Neural cell (in vitro differentiated cells): ENCODE measurements around the gene ISG20. TPM values are rescaled to one million over a fixed set of nuclear protein-coding genes. Genes with fewer than 3 reads are reported as not detected.

Experiments used
- H2AFZ ChIP-seq: fragments of 200-600, 300-800 bp; sonication (generic), shearing (Covaris generic); 2 replicates; pipeline ENCODE4 v1.6.0; 2014; ENCODE audit warnings: low read depth, mild to moderate bottlenecking, antibody characterized with exemption, low read length, moderate library complexity
- H3F3A ChIP-seq: fragments of 200-600 bp; shearing (Covaris generic); 2 replicates; pipeline ENCODE4 v1.6.1; 2016; ENCODE audit warnings: mild to moderate bottlenecking, moderate library complexity, mixed read lengths, antibody characterized with exemption, low read length; ENCODE audit not compliant: insufficient read depth, poor library complexity, severe bottlenecking
- H3K27ac ChIP-seq: fragments of 200-600, 300-800 bp; sonication (generic), shearing (Covaris generic); 2 replicates; pipeline ENCODE4 v1.5.1; 2014; ENCODE audit warnings: mild to moderate bottlenecking, low read length, moderate library complexity
- H3K27me3 ChIP-seq: fragments of 300-800, 200-600 bp; sonication (generic), shearing (Covaris generic); 2 replicates; pipeline ENCODE4 v1.6.0; 2014; ENCODE audit warnings: mild to moderate bottlenecking, low read depth, low read length, moderate library complexity; ENCODE audit not compliant: insufficient read depth
- H3K36me3 ChIP-seq: fragments of 300-800, 200-600 bp; sonication (generic), shearing (Covaris generic); 2 replicates; pipeline ENCODE4 v1.5.1; 2014; ENCODE audit warnings: mild to moderate bottlenecking, antibody characterized with exemption, low read length, moderate library complexity; ENCODE audit not compliant: insufficient read depth
- H3K4me2 ChIP-seq: fragments of 300-800, 200-600 bp; sonication (generic), shearing (Covaris generic); 2 replicates; pipeline ENCODE4 v1.6.0; 2014; ENCODE audit warnings: mild to moderate bottlenecking, low read length
- H3K4me3 ChIP-seq: fragments of 300-800, 200-600 bp; sonication (generic), shearing (Covaris generic); 2 replicates; pipeline ENCODE4 v1.5.1; 2014; ENCODE audit warnings: mild to moderate bottlenecking, low read length, moderate library complexity
- H3K79me2 ChIP-seq: fragments of 200-600 bp; shearing (Covaris generic); replicated peaks from 2 replicates; pipeline ENCODE4 v1.6.0; 2014; ENCODE audit warnings: mild to moderate bottlenecking, low read length, moderate library complexity; ENCODE audit not compliant: insufficient read depth
- H3K9ac ChIP-seq: fragments of 300-800, 200-600 bp; sonication (generic), shearing (Covaris generic); 2 replicates; pipeline ENCODE4 v1.6.1; 2016; ENCODE audit warnings: mild to moderate bottlenecking, low read length, mixed read lengths
- H3K9me2 ChIP-seq: fragments of 200-600 bp; shearing (Covaris generic); 2 replicates; pipeline ENCODE4 v1.6.1; 2016; ENCODE audit warnings: mild to moderate bottlenecking, low read length, mixed read lengths; ENCODE audit not compliant: insufficient read depth
- H3K9me3 ChIP-seq: fragments of 200-600, 300-800 bp; sonication (generic), shearing (Covaris generic); 2 replicates; pipeline ENCODE4 v1.6.1; 2016; ENCODE audit warnings: mild to moderate bottlenecking, mixed run types, low read length, moderate library complexity, mixed read lengths
- H4K20me1 ChIP-seq: fragments of 200-600 bp; shearing (Covaris generic); 2 replicates; pipeline ENCODE4 v1.6.1; 2016; ENCODE audit warnings: mild to moderate bottlenecking, mixed run types; ENCODE audit not compliant: insufficient read depth
- CTCF ChIP-seq: fragments of 450-650 bp; IDR thresholded peaks from 2 replicates; pipeline ENCODE4 v1.5.1; 2014; ENCODE audit warnings: antibody characterized with exemption, mild to moderate bottlenecking, moderate library complexity; ENCODE audit not compliant: poor library complexity, severe bottlenecking
- EP300 ChIP-seq: fragments of 450-650 bp; conservative IDR thresholded peaks from 2 replicates; pipeline ENCODE4 v1.6.1; 2014; ENCODE audit warnings: antibody characterized with exemption, mild to moderate bottlenecking, moderate library complexity; ENCODE audit not compliant: poor library complexity, severe bottlenecking
- EZH2 ChIP-seq: fragments of 200-600, 300-800 bp; shearing (Covaris generic), sonication (generic); IDR thresholded peaks from 2 replicates; pipeline ENCODE4 v1.6.1; 2014; ENCODE audit warnings: antibody characterized with exemption, low read length, borderline replicate concordance, mild to moderate bottlenecking; ENCODE audit not compliant: insufficient read depth, poor library complexity, severe bottlenecking
- MXI1 ChIP-seq: fragments of 450-650 bp; conservative IDR thresholded peaks from 2 replicates; pipeline ENCODE4 v1.6.1; 2014; ENCODE audit warnings: antibody characterized with exemption, mild to moderate bottlenecking; ENCODE audit not compliant: poor library complexity, severe bottlenecking
- POLR2AphosphoS5 ChIP-seq: IDR thresholded peaks from 2 replicates; pipeline ENCODE4 v1.6.1; 2012
- RAD21 ChIP-seq: fragments of 450-650 bp; conservative IDR thresholded peaks from 2 replicates; pipeline ENCODE4 v1.6.1; 2014; ENCODE audit warnings: antibody characterized with exemption, mild to moderate bottlenecking, moderate library complexity
- SMC3 ChIP-seq: fragments of 450-650 bp; conservative IDR thresholded peaks from 2 replicates; pipeline ENCODE4 v1.6.1; 2014; ENCODE audit warnings: antibody characterized with exemption, mild to moderate bottlenecking, moderate library complexity; ENCODE audit not compliant: poor library complexity
- TAF1 ChIP-seq: IDR thresholded peaks from 2 replicates; pipeline ENCODE4 v1.6.1; 2012; ENCODE audit warnings: low read depth
- polyA plus RNA-seq: library from polyadenylated mRNA; depleted of rRNA; stranded (reverse); fragments of >200 nt; gene quantifications from 2 replicates; pipeline ENCODE4 v1.2.3, GENCODE V29; 2014
- TF ChIP-seq, protein P1 (sequence below): IDR thresholded peaks from 2 replicates; pipeline ENCODE4 v1.6.1; 2012; ENCODE audit warnings: borderline replicate concordance

ISG20 gene
- polyA plus RNA-seq, 1 donor from 2014 or later, result 0.88 TPM

DNA sequence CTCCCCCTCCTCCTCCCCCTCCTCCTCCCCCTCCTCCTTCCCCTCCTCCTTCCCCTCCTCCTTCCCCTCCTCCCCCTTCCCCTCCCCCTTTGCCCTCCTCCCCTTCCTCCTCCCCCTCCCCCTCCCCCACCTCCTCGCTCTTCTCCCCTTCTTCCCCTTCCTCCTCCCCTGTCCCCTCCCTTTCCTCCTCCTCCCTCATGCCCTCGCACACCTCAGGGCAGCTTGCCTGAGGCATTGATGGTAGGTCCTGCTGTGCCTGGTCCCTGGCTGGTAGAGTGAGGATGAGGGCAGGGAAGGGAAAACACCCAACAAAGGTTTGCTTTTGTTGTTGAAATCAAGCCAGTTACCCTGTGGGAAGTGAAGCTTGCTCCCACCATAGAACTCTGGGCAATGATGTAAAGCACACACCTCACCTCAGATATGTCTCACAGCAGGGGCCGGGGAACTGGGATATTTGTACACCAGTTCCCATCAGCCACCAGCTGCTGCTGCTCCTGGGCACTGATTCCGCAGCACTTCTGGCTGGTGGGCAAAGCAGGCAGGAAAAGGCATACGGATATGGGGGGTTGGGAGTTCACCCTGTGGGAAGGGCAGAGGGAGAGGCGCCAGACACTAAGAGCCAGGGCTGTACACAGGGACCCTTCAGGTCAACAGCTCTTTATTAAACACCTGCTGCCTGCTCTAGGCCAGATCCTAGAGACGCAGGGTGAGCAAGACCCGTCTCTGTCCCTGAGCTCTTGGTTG is 13.8 kb downstream of the ISG20 start:
- Histone ChIP-seq H3K9ac (no peak overlapping the region), H3F3A (no peaks in the 10 kb centered on the region), H3K4me3 (no peak overlapping the region), H3K9me3 (no peaks in the 10 kb centered on the region), H3K4me2 (no peak overlapping the region), H3K27me3 (no peaks in the 10 kb centered on the region), H2AFZ (no peak overlapping the region), H3K27ac (no peak overlapping the region), H3K79me2 (no peaks in the 10 kb centered on the region), H4K20me1 (no peaks in the 10 kb centered on the region), H3K9me2 (no peaks in the 10 kb centered on the region), H3K36me3 (no peaks in the 10 kb centered on the region)
- TF ChIP-seq EZH2, result no peak
- no peak for TF ChIP-seq POLR2AphosphoS5
- no peak for TF ChIP-seq MXI1
- no peak for TF ChIP-seq RAD21
- TF ChIP-seq EP300, result no peak

- Histone ChIP-seq H3K36me3 (no peaks in the 10 kb centered on the region), H3K4me3 (no peak overlapping the region), H3K27me3 (no peaks in the 10 kb centered on the region), H3K9ac (no peak overlapping the region), H4K20me1 (no peaks in the 10 kb centered on the region), H3F3A (no peaks in the 10 kb centered on the region), H3K4me2 (no peak overlapping the region), H3K9me2 (no peaks in the 10 kb centered on the region), H3K9me3 (no peaks in the 10 kb centered on the region), H3K27ac (no peak overlapping the region), H3K79me2 (no peaks in the 10 kb centered on the region), H2AFZ (no peak overlapping the region)
- TF ChIP-seq RAD21, result no peak
- no peak for TF ChIP-seq SMC3
- TF ChIP-seq CTCF, result no peak
- no peak for TF ChIP-seq MXI1
- no peak for TF ChIP-seq TAF1
- TF ChIP-seq EP300, result no peak
- TF ChIP-seq EZH2, result no peak
- TF ChIP-seq, protein P1, sequence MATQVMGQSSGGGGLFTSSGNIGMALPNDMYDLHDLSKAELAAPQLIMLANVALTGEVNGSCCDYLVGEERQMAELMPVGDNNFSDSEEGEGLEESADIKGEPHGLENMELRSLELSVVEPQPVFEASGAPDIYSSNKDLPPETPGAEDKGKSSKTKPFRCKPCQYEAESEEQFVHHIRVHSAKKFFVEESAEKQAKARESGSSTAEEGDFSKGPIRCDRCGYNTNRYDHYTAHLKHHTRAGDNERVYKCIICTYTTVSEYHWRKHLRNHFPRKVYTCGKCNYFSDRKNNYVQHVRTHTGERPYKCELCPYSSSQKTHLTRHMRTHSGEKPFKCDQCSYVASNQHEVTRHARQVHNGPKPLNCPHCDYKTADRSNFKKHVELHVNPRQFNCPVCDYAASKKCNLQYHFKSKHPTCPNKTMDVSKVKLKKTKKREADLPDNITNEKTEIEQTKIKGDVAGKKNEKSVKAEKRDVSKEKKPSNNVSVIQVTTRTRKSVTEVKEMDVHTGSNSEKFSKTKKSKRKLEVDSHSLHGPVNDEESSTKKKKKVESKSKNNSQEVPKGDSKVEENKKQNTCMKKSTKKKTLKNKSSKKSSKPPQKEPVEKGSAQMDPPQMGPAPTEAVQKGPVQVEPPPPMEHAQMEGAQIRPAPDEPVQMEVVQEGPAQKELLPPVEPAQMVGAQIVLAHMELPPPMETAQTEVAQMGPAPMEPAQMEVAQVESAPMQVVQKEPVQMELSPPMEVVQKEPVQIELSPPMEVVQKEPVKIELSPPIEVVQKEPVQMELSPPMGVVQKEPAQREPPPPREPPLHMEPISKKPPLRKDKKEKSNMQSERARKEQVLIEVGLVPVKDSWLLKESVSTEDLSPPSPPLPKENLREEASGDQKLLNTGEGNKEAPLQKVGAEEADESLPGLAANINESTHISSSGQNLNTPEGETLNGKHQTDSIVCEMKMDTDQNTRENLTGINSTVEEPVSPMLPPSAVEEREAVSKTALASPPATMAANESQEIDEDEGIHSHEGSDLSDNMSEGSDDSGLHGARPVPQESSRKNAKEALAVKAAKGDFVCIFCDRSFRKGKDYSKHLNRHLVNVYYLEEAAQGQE, result no peak
- no peak for TF ChIP-seq POLR2AphosphoS5
Measured at GRCh38 chr15:88653200-88654064, 14.6 kb downstream of the ISG20 start.
